A673 (cell line): ENCODE measurements around the gene SLC22A23. TPM values are rescaled to one million over a fixed set of nuclear protein-coding genes. Genes with fewer than 3 reads are reported as not detected.

Source experiments
- BruUV-seq: library from RNA; stranded (reverse); fragments of 400-500 nt; replicated peaks from 2 replicates; lab custom pipeline; 2021; lab: Mats Ljungman, UMichigan
- CTCF ChIA-PET: fragments of 300-600 bp; sonication (Branson Sonifier 250); formaldehyde crosslinking; loops from one replicate; lab custom pipeline; 2022; ENCODE audit warnings: antibody characterized with exemption; lab: Charles Lee
- POLR2A ChIA-PET: fragments of 300-600 bp; sonication (Branson Sonifier 250); formaldehyde crosslinking; loops from one replicate; lab custom pipeline; 2022; ENCODE audit warnings: antibody characterized with exemption; ENCODE audit not compliant: low non-redundant PET; lab: Charles Lee
- DNase-seq: peaks from one replicate; pipeline ENCODE4 v3.0.0-alpha.2; 2015; ENCODE audit warnings: low spot score
- H3K27ac ChIP-seq: fragments of 200-600 bp; sonication (generic); 2 replicates; pipeline ENCODE4 v1.5.1; 2016; ENCODE audit warnings: mixed run types, low read depth, mild to moderate bottlenecking, mixed read lengths, antibody characterized with exemption, low read length; ENCODE audit not compliant: poor library complexity, severe bottlenecking
- H3K27me3 ChIP-seq: fragments of 200-600 bp; sonication (generic); replicated peaks from 2 replicates; pipeline ENCODE4 v1.6.1; 2017; ENCODE audit warnings: mixed run types, low read depth, mild to moderate bottlenecking, mixed read lengths, antibody characterized with exemption, low read length; ENCODE audit not compliant: insufficient read depth, poor library complexity
- H3K36me3 ChIP-seq: fragments of 200-600 bp; sonication (generic); 2 replicates; pipeline ENCODE4 v1.6.1; 2016; ENCODE audit warnings: mixed run types, mild to moderate bottlenecking, mixed read lengths, antibody characterized with exemption, low read length; ENCODE audit not compliant: insufficient read depth, poor library complexity, severe bottlenecking
- H3K4me1 ChIP-seq: fragments of 200-600 bp; sonication (generic); 2 replicates; pipeline ENCODE4 v1.6.1; 2017; ENCODE audit warnings: mixed run types, mild to moderate bottlenecking, mixed read lengths, antibody characterized with exemption, low read length; ENCODE audit not compliant: insufficient read depth, poor library complexity, severe bottlenecking
- H3K4me3 ChIP-seq: fragments of 200-600 bp; sonication (generic); 2 replicates; pipeline ENCODE4 v1.5.1; 2016; ENCODE audit warnings: low read depth, mixed run types, mild to moderate bottlenecking, mixed read lengths, low read length; ENCODE audit not compliant: poor library complexity, severe bottlenecking
- H3K9me3 ChIP-seq: fragments of 200-600 bp; sonication (generic); 2 replicates; pipeline ENCODE4 v1.6.1; 2016; ENCODE audit warnings: mixed run types, low read depth, mild to moderate bottlenecking, mixed read lengths, antibody characterized with exemption, low read length; ENCODE audit not compliant: poor library complexity, severe bottlenecking
- CTCF ChIP-seq: fragments of 300-800, 200-600 bp; sonication (generic); conservative IDR thresholded peaks from 2 replicates; pipeline ENCODE4 v1.5.1; 2017; ENCODE audit warnings: low read depth, mild to moderate bottlenecking, antibody characterized with exemption, low read length, moderate library complexity, mixed read lengths
- EZH2 ChIP-seq: fragments of 200-600 bp; sonication (generic); IDR thresholded peaks from 2 replicates; pipeline ENCODE4 v1.6.1; 2017; ENCODE audit warnings: borderline replicate concordance, low read depth, mild to moderate bottlenecking, mixed read lengths, antibody characterized with exemption, low read length; ENCODE audit not compliant: poor library complexity, severe bottlenecking
- intact Hi-C: fragments of 100-400 bp; cut with micrococcal nuclease; formaldehyde crosslinking; loops from one replicate; pipeline ENCODE4 v1.10.0; 2022; ENCODE audit not compliant: unreplicated experiment
- total RNA-seq: library from RNA; stranded (reverse); gene quantifications from 2 replicates; pipeline ENCODE4 v1.2.3, GENCODE V29; 2021

Gene SLC22A23
- total RNA-seq, 1 experiment from 2014 or later: 6.2 TPM

- peaks cover 27% of the 10 kb centered on the region for H3K36me3 ChIP-seq
- BruUV-seq: no TSS peak
- no peaks in the 10 kb centered on the region for H3K27me3 ChIP-seq
- H3K27ac ChIP-seq: no peak overlapping the region
- DNase-seq: no peak
- ChIA-PET POLR2A (interaction anchor here (0.6 kb wide), 1 partner anchor 156 kb away, joined by 5 read pairs; no protein-coding TSS in a partner anchor), CTCF (interaction anchor here (0.7 kb wide), 1 partner anchor 10 kb away, joined by 3 read pairs; no protein-coding TSS in a partner anchor)
- H3K4me3 ChIP-seq: no peak overlapping the region
- no peaks in the 10 kb centered on the region for H3K9me3 ChIP-seq
- intact Hi-C loops: no loop called here
- no peaks in the 10 kb centered on the region for H3K4me1 ChIP-seq
- TF ChIP-seq CTCF: no peak
- TF ChIP-seq EZH2: no peak
These were observed 186.6 kb downstream of the SLC22A23 start for GRCh38 chr6:3270258-3270657.

- H3K36me3 ChIP-seq: peaks cover 32% of the 10 kb centered on the region
- DNase-seq: no peak
- no peaks in the 10 kb centered on the region for H3K27me3 ChIP-seq
- POLR2A ChIA-PET: no interaction called here
- no peaks in the 10 kb centered on the region for H3K9me3 ChIP-seq
- H3K4me1 ChIP-seq: no peaks in the 10 kb centered on the region
- intact Hi-C loops: no loop called here
- TF ChIP-seq CTCF: no peak
- H3K4me3 ChIP-seq: no peak overlapping the region
- CTCF ChIA-PET: interaction anchor here (0.7 kb wide), 1 partner anchor 10 kb away, joined by 3 read pairs; no protein-coding TSS in a partner anchor
- no peak overlapping the region for H3K27ac ChIP-seq
- BruUV-seq: no TSS peak
These were observed 187.4 kb downstream of the SLC22A23 start for GRCh38 chr6:3269281-3269975.

- TF ChIP-seq EZH2 (no peak), CTCF (no peak)
- Histone ChIP-seq H3K36me3 (peaks cover 39% of the 10 kb centered on the region), H3K9me3 (no peaks in the 10 kb centered on the region), H3K4me3 (no peak overlapping the region), H3K27ac (peak overlapping the region; percentile 2), H3K4me1 (no peaks in the 10 kb centered on the region), H3K27me3 (no peaks in the 10 kb centered on the region)
- DNase-seq: no peak
- POLR2A ChIA-PET: no interaction called here
- no TSS peak for BruUV-seq
- CTCF ChIA-PET: no interaction called here
- intact Hi-C loops: no loop called here
These were observed 188.2 kb downstream of the SLC22A23 start for GRCh38 chr6:3268680-3269079.
